OCI-LY7 (cell line): ENCODE data around the gene ASIC3.

Source experiments
- CTCF ChIP-seq: fragments of 200-600 bp; sonication (generic); conservative IDR thresholded peaks from 2 replicates; pipeline ENCODE4 v1.5.1; 2014; ENCODE audit warnings: mild to moderate bottlenecking, antibody characterized with exemption, low read length, moderate library complexity, mixed read lengths
- EZH2phosphoT487 ChIP-seq: fragments of 200-600 bp; sonication (generic); IDR thresholded peaks from 2 replicates; pipeline ENCODE4 v1.6.1; 2018; ENCODE audit warnings: low read depth, borderline replicate concordance, mild to moderate bottlenecking, mixed run types, antibody characterized with exemption, low read length, moderate library complexity, mixed read lengths

- no peak for TF ChIP-seq CTCF
- no peak for TF ChIP-seq EZH2phosphoT487
Measured at GRCh38 chr7:151068069-151068773, 19.9 kb downstream of the ASIC3 start.
